ENCODE results near the gene CALM1.
A peak's percentile ranks its signal among the peaks of the same experiment; 100 is the strongest.

CALM1 gene

GRCh38 chr14:90396341-90397339, at the start of gene CALM1:
CALM1 (plus strand) TSS chr14:90397029; CDS start chr14:90397231, 202 bp downstream.
- peak; percentile 92 for DNase-seq

GRCh38 chr14:90348270-90348669, 48.6 kb upstream of the CALM1 start:
- no peak for DNase-seq

GRCh38 chr14:90349739-90350138, 47.1 kb upstream of the CALM1 start:
- DNase-seq, result no peak

GRCh38 chr14:90354551-90355298, 42.1 kb upstream of the CALM1 start:
- no peak for DNase-seq

- no peak for DNase-seq
Observed at GRCh38 chr14:90355540-90356518, 41.0 kb upstream of the CALM1 start.

- no peak for DNase-seq
Observed at GRCh38 chr14:90356925-90357324, 39.9 kb upstream of the CALM1 start.

- no peak for DNase-seq
Observed at GRCh38 chr14:90358359-90358758, 38.5 kb upstream of the CALM1 start.

- DNase-seq, result no peak
Observed at GRCh38 chr14:90361865-90362557, 34.8 kb upstream of the CALM1 start.

GRCh38 chr14:90362558-90362896, 34.3 kb upstream of the CALM1 start:
- no peak for DNase-seq

- no peak for DNase-seq
Observed at GRCh38 chr14:90368946-90369721, 27.7 kb upstream of the CALM1 start.

GRCh38 chr14:90373887-90374286, 22.9 kb upstream of the CALM1 start:
- no peak for DNase-seq

- DNase-seq, result no peak
Observed at GRCh38 chr14:90374813-90375212, 22.0 kb upstream of the CALM1 start.

- DNase-seq, result no peak
Observed at GRCh38 chr14:90375934-90376333, 20.9 kb upstream of the CALM1 start.

- DNase-seq, result no peak
Observed at GRCh38 chr14:90378249-90378648, 18.6 kb upstream of the CALM1 start.

- DNase-seq, result no peak
Observed at GRCh38 chr14:90379106-90379505, 17.7 kb upstream of the CALM1 start.

GRCh38 chr14:90381011-90381786, 15.6 kb upstream of the CALM1 start:
- no peak for DNase-seq

GRCh38 chr14:90381999-90382451, 14.8 kb upstream of the CALM1 start:
- peak; percentile 7 for DNase-seq

GRCh38 chr14:90382491-90383125, 14.2 kb upstream of the CALM1 start:
- peak; percentile 75 for DNase-seq

- DNase-seq, result peak; percentile 98
Observed at GRCh38 chr14:90383126-90383730, 13.6 kb upstream of the CALM1 start.

Data from stimulated activated naive CD4-positive, alpha-beta T cell treated with Interleukin-2 at 50 U/mL for 16 hours (primary cell).